HG03565 (cell line): ENCODE results near the gene TBXA2R.

Experiments used
- ATAC-seq: cut with Tn5 transposase; IDR thresholded peaks from one replicate; pipeline ENCODE4 v1.9.1; 2021; ENCODE audit warnings: mild to moderate bottlenecking, moderate library complexity; ENCODE audit not compliant: unreplicated experiment

Gene TBXA2R

DNA sequence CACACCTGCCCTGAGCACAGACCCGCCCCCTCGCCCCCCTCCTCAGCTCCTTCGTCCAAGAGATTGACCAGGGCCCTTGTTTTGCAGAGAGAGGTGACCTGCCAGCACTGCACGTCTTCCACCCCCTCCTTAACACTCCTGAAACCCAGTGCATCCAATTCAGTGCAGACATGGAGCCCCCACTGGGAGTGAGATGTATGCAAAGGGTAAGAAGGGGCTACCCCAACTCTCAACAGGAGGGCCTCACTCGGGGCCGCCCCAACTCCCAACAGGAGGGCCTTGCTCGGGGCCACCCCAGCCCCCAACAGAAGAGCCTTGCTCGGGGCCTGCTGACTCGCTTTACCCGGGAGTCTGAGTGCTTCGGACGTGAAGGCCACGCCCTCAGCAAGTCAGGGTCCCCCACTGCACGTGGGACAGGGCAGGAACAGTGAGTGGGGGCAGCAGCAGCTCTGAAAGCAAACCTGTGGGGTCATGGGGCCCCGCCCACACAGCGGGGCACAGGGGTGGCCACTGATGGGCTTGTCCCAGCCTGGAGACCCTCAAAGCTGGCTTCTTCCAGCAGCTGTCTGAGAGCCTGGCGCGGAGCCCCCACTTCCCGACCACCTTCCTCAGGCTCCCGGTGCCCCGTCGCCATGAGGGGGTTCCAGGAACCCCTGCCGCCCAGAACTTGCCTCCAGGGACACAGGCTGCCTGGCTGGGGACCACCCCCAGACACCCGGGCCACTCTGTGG, 14.3 kb upstream of the TBXA2R start:
- ATAC-seq: no peak

- no peak for ATAC-seq
Measured at GRCh38 chr19:3620145-3620816, 13.6 kb upstream of the TBXA2R start.

- no peak for ATAC-seq
Measured at GRCh38 chr19:3619631-3620012, 12.9 kb upstream of the TBXA2R start.

DNA sequence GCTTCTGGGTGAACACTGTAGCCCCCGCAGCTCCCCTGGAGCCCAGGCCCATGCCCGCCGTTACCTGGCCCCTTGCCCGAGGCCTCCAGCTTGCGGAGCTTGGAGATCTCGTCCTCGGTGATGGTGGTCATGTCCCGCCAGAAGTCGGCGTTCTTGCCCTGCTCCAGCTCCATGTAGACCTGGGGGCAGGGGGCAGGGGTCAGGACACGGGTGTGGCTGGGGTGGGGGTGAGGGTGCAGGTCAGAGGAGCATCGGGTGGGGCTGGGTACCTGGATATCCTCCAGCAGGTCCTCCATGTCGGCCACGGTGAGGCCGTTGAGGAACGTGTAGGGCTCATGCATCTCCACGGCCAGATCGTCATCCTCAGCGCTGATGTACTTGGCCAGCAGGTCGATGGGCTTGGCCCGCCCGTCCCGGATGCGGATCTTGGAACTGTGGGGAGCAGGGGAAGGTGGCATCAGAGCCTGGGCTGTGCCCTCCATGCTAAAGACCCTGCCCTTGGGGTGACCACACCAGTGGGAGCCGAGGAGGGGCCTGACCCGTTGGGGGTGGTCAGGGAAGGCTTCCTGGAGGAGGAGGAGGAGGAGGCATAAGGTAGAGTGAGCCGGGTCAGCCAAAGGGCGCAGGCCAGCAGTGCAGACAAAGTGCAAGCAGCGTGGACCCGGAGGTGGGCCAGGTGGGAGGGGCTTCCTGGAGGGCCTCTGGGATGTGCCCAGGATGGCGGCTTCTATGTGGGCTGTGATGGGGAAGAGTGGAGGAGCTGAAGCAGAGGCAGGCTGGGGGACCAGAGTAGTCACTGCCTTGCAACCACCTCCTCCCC, 12.3 kb upstream of the TBXA2R start:
- ATAC-seq: no peak

DNA sequence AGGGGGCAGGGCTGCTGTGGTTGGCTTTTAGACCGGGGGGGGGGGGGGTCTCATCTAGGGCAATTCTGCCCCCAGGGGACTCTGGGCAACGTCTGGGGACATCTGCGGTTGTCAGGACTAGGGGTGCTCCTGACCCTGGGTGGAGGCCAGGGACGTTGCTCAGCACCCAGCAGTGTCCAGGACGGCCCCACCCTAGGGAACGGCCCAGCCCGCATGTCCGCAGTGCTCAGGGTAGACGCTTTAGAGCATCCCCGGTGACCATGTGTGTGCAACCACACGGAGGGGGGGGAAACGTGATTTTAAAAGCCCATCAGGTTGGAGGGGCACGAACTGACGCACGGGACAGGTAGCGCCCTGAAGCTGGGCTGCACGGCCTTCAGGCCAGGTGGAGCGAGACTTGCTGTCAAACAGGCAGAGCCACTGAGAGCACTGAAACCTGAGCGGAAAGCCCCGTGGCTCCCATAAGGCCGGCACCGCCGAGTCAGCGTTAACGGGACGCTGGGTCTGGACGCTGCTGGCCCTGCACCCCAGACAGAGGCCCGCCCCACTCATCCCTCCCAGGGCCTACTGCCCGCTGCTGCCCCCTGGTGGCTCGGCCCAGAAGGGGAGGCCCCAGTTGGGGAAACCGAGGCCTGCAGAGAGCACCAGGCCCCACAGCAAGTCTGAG, 11.6 kb upstream of the TBXA2R start:
- ATAC-seq: no peak

DNA sequence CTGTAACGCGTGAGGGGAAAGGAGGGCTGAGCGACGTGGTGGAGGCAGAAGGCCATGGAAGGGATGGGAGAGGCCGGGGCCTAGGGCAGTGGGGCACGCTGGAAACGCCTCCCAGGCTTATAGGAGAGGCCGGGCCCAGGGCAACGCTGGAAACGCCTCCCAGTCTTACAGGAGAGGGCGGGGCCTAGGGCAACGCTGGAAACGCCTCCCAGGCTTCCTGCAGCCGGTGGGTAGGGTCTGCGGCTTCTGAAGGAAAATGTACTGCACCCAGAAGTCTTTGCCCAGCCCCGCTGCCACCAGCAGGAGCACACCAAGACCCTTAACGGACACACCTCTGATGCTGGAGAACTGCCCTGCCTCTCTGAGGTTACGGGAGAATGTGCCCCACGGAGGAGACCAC, 10.8 kb upstream of the TBXA2R start:
- no peak for ATAC-seq

DNA sequence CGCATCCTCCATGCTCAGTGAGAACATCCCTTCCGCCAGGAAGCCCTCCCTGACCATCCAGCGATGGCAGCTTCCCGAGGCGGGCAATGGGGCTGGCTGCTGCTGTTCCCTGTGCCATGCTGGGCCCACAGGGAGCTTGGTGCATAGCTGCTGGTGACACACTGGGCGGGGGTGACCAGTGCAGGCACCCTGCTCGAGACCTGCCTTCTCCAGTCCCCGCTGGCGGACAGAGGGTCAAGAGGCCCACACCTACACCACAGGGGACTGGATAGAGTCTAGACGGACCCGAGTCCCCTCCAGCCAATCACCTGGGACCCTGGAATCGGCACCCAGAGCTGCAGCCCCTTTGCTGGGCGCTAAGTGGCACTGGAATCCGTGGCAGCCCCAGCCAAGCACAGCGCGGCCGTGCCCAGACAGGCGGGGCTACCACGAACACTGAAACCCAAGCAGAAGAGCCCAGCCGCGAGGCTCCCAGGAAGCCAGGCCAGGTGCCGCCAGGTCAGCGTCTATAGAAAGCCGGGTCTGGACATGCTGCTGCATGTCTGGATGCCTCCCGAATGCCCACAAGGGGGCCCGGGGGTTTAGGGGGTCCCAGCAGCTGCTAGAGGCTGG, 9.0 kb upstream of the TBXA2R start:
- ATAC-seq: no peak

DNA sequence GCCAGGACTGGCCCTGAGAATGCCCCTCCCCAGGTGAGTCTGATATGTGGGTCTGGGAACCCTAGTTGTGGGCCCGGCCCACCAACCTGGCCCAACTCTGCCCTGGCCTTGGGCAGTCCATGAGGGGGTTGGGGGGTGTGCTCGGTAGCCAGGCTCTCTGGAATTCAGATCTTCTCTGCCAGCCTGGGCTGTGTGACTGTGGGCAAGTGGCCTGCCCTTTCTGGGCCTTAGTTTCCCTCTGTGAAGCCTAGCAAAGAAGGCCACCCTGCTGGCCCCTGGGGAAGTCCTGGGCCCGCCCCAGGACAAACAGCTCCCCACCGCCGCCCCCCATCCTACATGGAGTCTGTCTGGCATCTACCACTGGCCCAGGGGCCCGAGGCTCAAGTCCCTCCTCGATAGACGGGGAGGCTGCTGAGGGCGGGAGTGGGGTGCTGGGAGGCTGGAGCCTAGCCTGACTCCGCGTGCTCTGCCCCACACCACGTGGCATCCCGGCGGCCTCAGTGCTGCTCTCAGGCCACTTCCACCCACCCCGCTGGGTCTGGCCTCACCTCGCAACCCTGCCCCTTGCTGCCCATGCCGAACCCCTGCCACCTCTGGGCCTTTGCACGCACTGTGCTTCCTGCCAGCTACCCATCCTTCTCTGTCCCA, 8.3 kb upstream of the TBXA2R start:
- no peak for ATAC-seq

DNA sequence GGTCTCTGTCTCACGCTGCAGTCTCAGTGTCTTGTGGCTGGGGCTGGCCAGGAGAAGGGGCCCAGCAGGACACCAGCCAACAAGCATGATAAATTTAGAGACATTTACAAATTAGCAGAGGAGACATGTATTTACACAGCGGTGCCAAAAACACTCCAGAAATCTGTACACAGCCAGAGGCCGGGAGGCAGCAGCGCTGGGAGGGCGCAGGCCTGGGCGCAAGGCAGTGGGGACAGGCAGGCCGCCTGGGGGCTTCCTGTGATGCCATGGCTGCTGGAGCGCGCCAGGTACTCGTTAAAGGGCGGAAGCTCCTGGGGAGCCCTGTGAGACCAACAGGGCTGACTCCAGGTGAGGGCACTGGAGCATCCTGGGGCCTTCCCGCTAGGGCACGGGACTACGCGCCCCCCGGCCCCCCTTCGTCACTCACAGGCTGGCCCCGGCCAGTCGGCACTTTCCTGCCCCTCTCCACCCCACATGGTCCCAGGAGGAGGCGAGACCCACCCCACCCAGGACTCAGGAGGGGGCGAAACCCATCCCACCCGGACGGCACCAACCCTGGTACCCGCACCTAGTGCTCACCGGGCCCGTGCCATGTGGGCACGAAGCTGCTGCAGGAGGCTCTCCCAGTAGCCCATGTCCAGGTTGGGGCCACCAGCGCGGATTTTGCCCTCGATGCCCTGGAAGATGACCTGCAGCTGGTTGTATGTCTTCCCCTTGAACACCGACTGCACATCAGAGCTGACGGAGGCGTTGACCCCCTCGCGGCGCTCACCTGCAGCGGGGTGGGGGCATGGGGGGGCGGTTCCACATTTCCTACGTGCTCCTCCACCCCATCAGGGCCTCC, 7.4 kb upstream of the TBXA2R start:
- no peak for ATAC-seq

- no peak for ATAC-seq
Measured at GRCh38 chr19:3612901-3613741, 6.4 kb upstream of the TBXA2R start.

DNA sequence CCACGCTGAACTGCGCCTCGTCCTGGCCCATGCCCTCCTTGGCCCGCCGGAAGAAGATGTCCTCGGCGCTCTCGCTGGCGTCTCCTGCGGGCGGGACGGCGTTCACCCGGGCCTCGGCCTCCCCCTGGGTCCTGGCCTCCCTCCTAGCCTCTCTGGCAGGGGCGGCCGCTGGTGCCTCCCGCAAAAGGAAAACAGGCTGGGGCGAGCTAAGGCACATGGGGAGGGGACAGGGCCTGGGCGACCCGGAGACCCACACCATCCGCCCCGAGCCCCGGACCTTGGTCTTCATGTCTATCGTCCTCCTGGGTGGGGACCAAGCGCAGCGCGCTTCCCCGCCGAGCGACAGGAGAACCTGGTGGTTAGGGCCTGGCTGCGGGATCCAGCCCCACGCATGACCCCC, 5.7 kb upstream of the TBXA2R start:
- ATAC-seq: no peak

- ATAC-seq: no peak
Measured at GRCh38 chr19:3611841-3612240, 5.2 kb upstream of the TBXA2R start.

DNA sequence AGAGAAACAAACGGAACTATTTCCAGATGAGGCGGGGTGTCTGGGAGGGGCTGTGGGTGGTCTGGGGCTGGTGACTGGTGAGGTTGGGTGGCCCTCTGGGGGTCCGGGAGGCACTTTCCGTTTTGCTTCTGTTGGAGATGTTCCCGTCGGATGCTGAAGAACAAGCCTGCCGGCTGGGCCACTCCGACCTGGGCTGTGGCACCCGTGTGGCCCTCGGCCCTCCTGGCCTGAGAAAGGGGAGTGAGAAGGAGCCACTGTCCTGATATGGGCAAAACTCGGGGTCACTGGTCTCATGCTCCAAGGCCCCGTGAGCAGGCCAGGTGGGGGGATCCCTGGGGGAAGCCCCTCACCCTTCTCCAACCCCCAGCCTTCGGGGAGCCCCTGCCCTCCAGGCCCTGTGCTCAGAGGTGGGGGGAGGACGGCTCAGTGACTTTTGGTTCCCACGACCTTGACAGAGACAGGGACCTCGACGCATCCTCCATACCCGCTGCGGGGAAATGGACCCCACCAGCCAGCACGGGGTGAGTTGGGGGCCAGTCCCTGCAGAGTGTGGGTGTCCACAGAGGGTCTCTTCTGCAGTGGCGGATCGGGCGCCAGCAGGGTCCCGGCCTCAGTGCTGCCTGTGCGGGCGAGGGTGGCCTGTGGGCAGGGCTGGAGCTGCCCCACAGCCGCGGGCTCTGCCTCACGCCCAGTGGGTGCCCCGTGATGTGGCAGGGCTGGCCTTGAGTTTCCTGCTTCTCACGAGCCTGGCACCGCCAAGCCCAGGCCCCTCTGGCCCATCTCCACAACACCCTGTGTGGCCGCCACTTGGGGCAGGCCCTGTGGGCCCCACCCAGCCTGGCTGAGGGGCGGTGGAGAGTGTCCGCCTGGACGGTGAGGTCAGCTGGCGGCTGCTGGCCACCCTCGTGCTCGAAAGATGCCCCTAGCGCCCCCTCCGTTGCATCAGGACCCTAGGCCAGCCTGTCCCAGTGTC, 4.4 kb upstream of the TBXA2R start:
- no peak for ATAC-seq

DNA sequence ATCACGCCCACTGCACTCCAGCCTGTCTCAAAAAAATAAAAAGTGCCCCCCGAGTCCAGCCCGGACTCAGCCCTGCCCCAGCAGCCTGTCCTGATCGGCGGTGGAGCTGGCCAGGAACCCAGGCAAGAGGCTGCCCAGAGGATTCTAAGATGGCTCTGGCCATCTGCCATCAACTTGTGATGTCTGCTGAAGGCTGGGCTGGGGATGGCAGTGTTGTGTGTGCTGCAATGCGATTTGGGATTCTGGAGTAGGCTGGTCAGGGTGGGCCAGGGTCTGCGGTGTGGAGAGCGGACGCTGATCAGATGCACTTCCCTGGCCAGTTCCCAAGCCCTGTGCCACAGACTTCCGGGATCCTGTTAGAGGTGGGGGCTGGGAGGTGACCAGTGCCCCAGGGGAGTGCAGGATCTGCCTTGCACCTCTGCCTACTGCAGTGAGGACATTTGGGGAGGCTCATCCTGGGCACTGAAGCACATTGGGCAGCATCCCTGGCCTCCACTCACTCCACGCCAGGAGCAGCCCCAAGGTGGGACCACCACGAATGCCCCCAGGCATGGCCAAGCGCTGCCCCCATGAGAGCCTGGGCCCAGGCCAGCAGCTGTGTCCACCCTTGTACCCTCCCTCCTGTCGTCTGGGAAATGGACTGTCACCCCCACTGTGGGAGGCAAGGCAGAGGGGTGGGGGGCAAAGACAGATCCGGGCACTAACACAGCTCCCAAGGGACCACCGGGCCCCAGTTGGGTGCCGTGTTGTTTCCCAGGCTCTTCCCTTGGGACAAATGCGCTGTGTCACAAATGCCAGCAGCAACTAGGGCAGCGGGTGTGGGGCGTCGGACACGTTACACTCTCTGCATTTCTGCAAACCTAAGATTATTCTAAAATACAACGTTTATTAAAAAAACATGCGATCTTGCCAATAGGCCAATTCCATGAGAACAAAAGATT, 3.4 kb upstream of the TBXA2R start:
- ATAC-seq: no peak

GRCh38 chr19:3608750-3609322, 2.2 kb upstream of the TBXA2R start:
- no peak for ATAC-seq

DNA sequence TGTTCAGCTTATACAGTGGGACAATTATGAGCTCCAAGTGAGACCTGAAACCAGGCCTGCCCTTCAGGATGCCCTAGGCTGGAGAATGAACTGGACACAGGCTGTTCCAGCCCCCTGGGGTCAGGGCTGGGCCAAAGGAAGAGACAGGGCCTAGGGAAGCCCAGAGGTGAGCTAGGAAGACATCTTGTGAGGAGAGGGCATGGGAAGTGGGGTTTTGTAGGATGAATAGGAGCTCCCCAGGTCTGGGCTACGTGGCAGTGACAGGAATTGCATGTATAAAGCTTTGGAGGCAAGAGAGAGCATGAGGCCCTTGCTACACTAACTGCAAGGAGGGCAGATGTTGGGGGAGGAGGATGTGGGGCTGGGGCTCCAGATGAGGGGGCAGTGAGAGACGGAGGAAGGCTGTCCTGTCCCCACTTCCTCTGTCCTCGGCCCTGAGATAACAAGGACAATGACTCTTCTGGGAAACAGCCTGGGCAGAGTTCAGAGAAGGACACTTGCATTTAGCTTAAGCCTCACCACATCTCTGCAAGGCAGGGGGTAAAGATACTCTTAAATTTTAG, 1.5 kb upstream of the TBXA2R start:
- no peak for ATAC-seq
